ENCODE measurements around the gene SSH2.

GRCh38 chr17:29643817-29644160, 286.2 kb downstream of the SSH2 start:
- TF ChIP-seq, protein P1, sequence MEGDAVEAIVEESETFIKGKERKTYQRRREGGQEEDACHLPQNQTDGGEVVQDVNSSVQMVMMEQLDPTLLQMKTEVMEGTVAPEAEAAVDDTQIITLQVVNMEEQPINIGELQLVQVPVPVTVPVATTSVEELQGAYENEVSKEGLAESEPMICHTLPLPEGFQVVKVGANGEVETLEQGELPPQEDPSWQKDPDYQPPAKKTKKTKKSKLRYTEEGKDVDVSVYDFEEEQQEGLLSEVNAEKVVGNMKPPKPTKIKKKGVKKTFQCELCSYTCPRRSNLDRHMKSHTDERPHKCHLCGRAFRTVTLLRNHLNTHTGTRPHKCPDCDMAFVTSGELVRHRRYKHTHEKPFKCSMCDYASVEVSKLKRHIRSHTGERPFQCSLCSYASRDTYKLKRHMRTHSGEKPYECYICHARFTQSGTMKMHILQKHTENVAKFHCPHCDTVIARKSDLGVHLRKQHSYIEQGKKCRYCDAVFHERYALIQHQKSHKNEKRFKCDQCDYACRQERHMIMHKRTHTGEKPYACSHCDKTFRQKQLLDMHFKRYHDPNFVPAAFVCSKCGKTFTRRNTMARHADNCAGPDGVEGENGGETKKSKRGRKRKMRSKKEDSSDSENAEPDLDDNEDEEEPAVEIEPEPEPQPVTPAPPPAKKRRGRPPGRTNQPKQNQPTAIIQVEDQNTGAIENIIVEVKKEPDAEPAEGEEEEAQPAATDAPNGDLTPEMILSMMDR (IDR thresholded peaks at IDR 0.05; ENCODE audit: low read depth, low read length), result no peak
- no peak for TF ChIP-seq EZH2phosphoT487 (IDR thresholded peaks at IDR 0.05; ENCODE audit: low read depth)

Data from OCI-LY3 (cell line).